H1 (cell line): ENCODE data around the gene RPGRIP1. TPM values are rescaled to one million over a fixed set of nuclear protein-coding genes. Genes with fewer than 3 reads are reported as not detected.

Source experiments
- CTCF ChIA-PET: fragments of 300-600 bp; sonication (Branson Sonifier 250); formaldehyde crosslinking; loops from one replicate; lab custom pipeline; 2021; ENCODE audit not compliant: partially characterized antibody; lab: Charles Lee
- POLR2A ChIA-PET: fragments of 300-600 bp; sonication (Branson Sonifier 250); formaldehyde crosslinking; loops from one replicate; lab custom pipeline; 2021; ENCODE audit warnings: inconsistent platforms; ENCODE audit not compliant: partially characterized antibody; lab: Charles Lee
- DNase-seq, 2 experiments: peaks; one replicate each; pipeline versions ENCODE4 v3.0.0 to v3.0.0-alpha.2; 2010 to 2022; ENCODE audit warnings: low spot score in 2 of 2, low read depth in 1 of 2, mixed read lengths in 1 of 2
- FAIRE-seq: peaks from 2 replicates; lab custom pipeline; 2011; peaks lifted over from hg19 to GRCh38; lab: Jason Lieb, UNC
- H2AFZ ChIP-seq: 2 replicates; pipeline ENCODE4 v1.8.1; 2012; ENCODE audit warnings: low read length, inconsistent platforms
- H2AK5ac ChIP-seq: 2 replicates; pipeline ENCODE4 v1.6.1; 2013; ENCODE audit warnings: low read depth, low read length
- H2BK120ac ChIP-seq: replicated peaks from 2 replicates; pipeline ENCODE3; 2013; ENCODE audit warnings: low read depth, low read length, inconsistent platforms
- H2BK12ac ChIP-seq: 2 replicates; pipeline ENCODE4 v1.6.1; 2013; ENCODE audit warnings: low read depth, low read length
- H2BK15ac ChIP-seq: 2 replicates; pipeline ENCODE4 v1.6.1; 2013; ENCODE audit warnings: low read length
- H2BK20ac ChIP-seq: 2 replicates; pipeline ENCODE4 v1.6.1; 2013; ENCODE audit warnings: low read length
- H2BK5ac ChIP-seq: 2 replicates; pipeline ENCODE4 v1.6.1; 2013; ENCODE audit warnings: low read depth, low read length
- H3K14ac ChIP-seq: 2 replicates; pipeline ENCODE4 v1.6.1; 2013; ENCODE audit warnings: inconsistent platforms; ENCODE audit not compliant: insufficient read length
- H3K18ac ChIP-seq: 2 replicates; pipeline ENCODE4 v1.6.1; 2013; ENCODE audit warnings: low read length; ENCODE audit errors: extremely low read depth
- H3K23ac ChIP-seq: 2 replicates; pipeline ENCODE4 v1.6.1; 2013; ENCODE audit warnings: inconsistent platforms; ENCODE audit not compliant: insufficient read length
- H3K23me2 ChIP-seq: 2 replicates; pipeline ENCODE4 v1.6.1; 2013; ENCODE audit warnings: low read depth, low read length
- H3K27ac ChIP-seq: 2 replicates; pipeline ENCODE4 v1.6.1; 2011; ENCODE audit warnings: low read depth, low read length, inconsistent platforms
- H3K27me3 ChIP-seq, 4 experiments: replicated peaks in 1 of 4; 1 replicate in 1 of 4; 2 replicates in 3 of 4; pipeline versions ENCODE4 v1.6.1 to v1.8.1; 2011 to 2013; ENCODE audit warnings: low read length in 3 of 4, mild to moderate bottlenecking in 3 of 4, inconsistent platforms in 2 of 4, mixed read lengths in 2 of 4, moderate library complexity in 1 of 4; ENCODE audit not compliant: control insufficient read depth in 3 of 4, insufficient read depth in 3 of 4; ENCODE audit errors: extremely low read depth in 1 of 4
- H3K36me3 ChIP-seq, 4 experiments: 2 replicates each; pipeline versions ENCODE4 v1.6.1 to v1.8.1; 2011 to 2013; ENCODE audit warnings: mild to moderate bottlenecking in 4 of 4, low read length in 3 of 4, moderate library complexity in 2 of 4, control low read depth in 1 of 4, inconsistent platforms in 1 of 4; ENCODE audit not compliant: insufficient read depth in 4 of 4, control insufficient read depth in 2 of 4
- H3K4ac ChIP-seq: replicated peaks from 2 replicates; pipeline ENCODE3; 2013; ENCODE audit warnings: low read length, low read depth, mixed read lengths, inconsistent platforms; ENCODE audit not compliant: insufficient read length
- H3K4me1 ChIP-seq, 4 experiments: replicated peaks in 1 of 4; 1 replicate in 1 of 4; 2 replicates in 3 of 4; pipeline versions ENCODE4 v1.6.1 to v1.8.1; 2011 to 2013; ENCODE audit warnings: low read length in 3 of 4, inconsistent platforms in 2 of 4, mixed read lengths in 1 of 4; ENCODE audit not compliant: insufficient read depth in 4 of 4, control insufficient read depth in 3 of 4
- H3K4me2 ChIP-seq, 2 experiments: 2 replicates each; pipeline versions ENCODE4 v1.6.1 to v1.8.1; 2011 to 2013; ENCODE audit warnings: low read depth in 2 of 2, low read length in 2 of 2, control low read depth in 1 of 2, inconsistent platforms in 1 of 2, mild to moderate bottlenecking in 1 of 2; ENCODE audit not compliant: insufficient read depth in 1 of 2
- H3K4me3 ChIP-seq, 4 experiments: fragments of 200-600, 300-600 bp in 1 of 4; sonication (generic), shearing (Covaris generic), sonication (Bioruptor Twin) in 1 of 4; 2 replicates each; pipeline versions ENCODE4 v1.5.1 to v1.8.1; 2011 to 2016; ENCODE audit warnings: low read length in 4 of 4, low read depth in 3 of 4, control low read depth in 2 of 4, inconsistent platforms in 2 of 4, mild to moderate bottlenecking in 2 of 4, mixed read lengths in 1 of 4, moderate library complexity in 1 of 4; ENCODE audit not compliant: insufficient read depth in 2 of 4; ENCODE audit errors: extremely low read depth in 1 of 4
- H3K56ac ChIP-seq: replicated peaks from 2 replicates; pipeline ENCODE3; 2013; ENCODE audit warnings: low read depth, mild to moderate bottlenecking, mixed read lengths, low read length, inconsistent platforms; ENCODE audit not compliant: insufficient read length
- H3K79me1 ChIP-seq: 2 replicates; pipeline ENCODE4 v1.6.1; 2013; ENCODE audit warnings: low read depth, low read length, control low read depth
- H3K79me2 ChIP-seq, 2 experiments: 2 replicates each; pipeline versions ENCODE4 v1.6.1 to v1.8.1; 2012 to 2013; ENCODE audit warnings: low read length in 2 of 2, mild to moderate bottlenecking in 2 of 2, inconsistent platforms in 1 of 2; ENCODE audit not compliant: insufficient read depth in 2 of 2, control insufficient read depth in 1 of 2
- H3K9ac ChIP-seq, 4 experiments: replicated peaks in 1 of 4; 1 replicate in 1 of 4; 2 replicates in 3 of 4; pipeline versions ENCODE4 v1.6.1 to v1.8.1; 2011 to 2013; ENCODE audit warnings: low read depth in 3 of 4, low read length in 3 of 4, control low read depth in 2 of 4, mild to moderate bottlenecking in 2 of 4, moderate library complexity in 2 of 4, inconsistent platforms in 1 of 4; ENCODE audit errors: extremely low read depth in 1 of 4
- H3K9me3 ChIP-seq, 2 experiments: 2 replicates each; pipeline versions ENCODE4 v1.6.1 to v1.8.1; 2012 to 2013; ENCODE audit warnings: mild to moderate bottlenecking in 2 of 2, moderate library complexity in 2 of 2, control low read depth in 1 of 2, inconsistent platforms in 1 of 2, low read depth in 1 of 2, low read length in 1 of 2, mixed read lengths in 1 of 2; ENCODE audit not compliant: insufficient read depth in 2 of 2
- H4K20me1 ChIP-seq, 2 experiments: replicated peaks in 1 of 2; 2 replicates each; pipeline versions ENCODE3 to v1.8.1; 2011 to 2013; ENCODE audit warnings: inconsistent platforms in 2 of 2, low read length in 2 of 2, mild to moderate bottlenecking in 1 of 2; ENCODE audit not compliant: insufficient read depth in 2 of 2, control insufficient read depth in 1 of 2
- H4K5ac ChIP-seq: 2 replicates; pipeline ENCODE4 v1.6.1; 2013; ENCODE audit warnings: low read length, low read depth, mixed read lengths, inconsistent platforms; ENCODE audit not compliant: insufficient read length
- H4K8ac ChIP-seq: 2 replicates; pipeline ENCODE4 v1.8.0; 2013; ENCODE audit warnings: mild to moderate bottlenecking, moderate library complexity, low read length, inconsistent platforms; ENCODE audit not compliant: insufficient read depth; ENCODE audit errors: extremely low read depth
- H4K91ac ChIP-seq: replicated peaks from 2 replicates; pipeline ENCODE3; 2013; ENCODE audit warnings: low read length, mixed read lengths, inconsistent platforms; ENCODE audit not compliant: insufficient read length
- JUN ChIP-seq: IDR thresholded peaks from 2 replicates; pipeline ENCODE4 v1.6.1; 2011; ENCODE audit warnings: low read depth, mild to moderate bottlenecking, improper control_type of control experiment, low read length
- POLR2A ChIP-seq, 2 experiments: IDR thresholded peaks; 1 replicate in 1 of 2; 2 replicates in 1 of 2; pipeline ENCODE4 v1.6.1; 2011; ENCODE audit warnings: low read depth in 2 of 2, low read length in 2 of 2, mild to moderate bottlenecking in 2 of 2; ENCODE audit errors: control extremely low read depth in 1 of 2
- WGBS, 2 experiments: shearing (Covaris generic) in 1 of 2; methylation state at CpG; one replicate each; pipeline versions ENCODE4 v1.1.6 to v1.1.7; 2013 to 2015; ENCODE audit warnings: low lambda C conversion rate in 2 of 2, mixed read lengths in 2 of 2, inconsistent platforms in 1 of 2, low coverage in 1 of 2, missing lambda C conversion rate in 1 of 2; ENCODE audit not compliant: insufficient replicate concordance in 2 of 2, insufficient coverage in 1 of 2, insufficient read length in 1 of 2; ENCODE audit errors: extremely low coverage in 1 of 2, missing lambda C conversion rate in 1 of 2; 5-methylcytosine and 5-hydroxymethylcytosine counted together
- polyA plus RNA-seq, 7 experiments: library from polyadenylated mRNA; depleted of rRNA in 3 of 7; stranded (reverse) in 5 of 7; unstranded in 2 of 7; fragments of >200 nt in 5 of 7; fragments of 200-250 nt in 2 of 7; gene quantifications; 1 replicate in 5 of 7; 2 replicates in 1 of 7; 4 replicates in 1 of 7; pipeline versions ENCODE4 v1.2.1 to v1.2.3, GENCODE V29; 2011 to 2013; ENCODE audit warnings: missing spikeins in 2 of 7, mixed read lengths in 2 of 7
- total RNA-seq: library from RNA; stranded (reverse); fragmentation: NEBNext Ultra II Directional; extraction: Animal tissue kit (Norgen Biotek cat#: 25700); gene quantifications from 2 replicates; pipeline ENCODE4 v1.2.1, GENCODE V29; 2021

Gene RPGRIP1
- total and polyA plus RNA-seq, 2 of the 8 experiments (the other 6 are each of a cell fraction or from before 2014, with no cell fraction given): 0.36 to 0.65 TPM

- Histone ChIP-seq H2BK120ac (no peak overlapping the region), H3K4me1 (no peaks in the 10 kb centered on the region), H3K27me3 (no peaks in the 10 kb centered on the region), H3K23me2 (no peaks in the 10 kb centered on the region), H3K4ac (no peak overlapping the region), H3K4me2 (no peak overlapping the region), H3K27ac (no peak overlapping the region), H3K14ac (no peak overlapping the region), H4K5ac (no peak overlapping the region), H2BK20ac (no peak overlapping the region), H2AFZ (no peak overlapping the region), H3K9ac (no peak overlapping the region), H3K9me3 (no peaks in the 10 kb centered on the region), H3K79me1 (no peaks in the 10 kb centered on the region), H4K8ac (no peak overlapping the region; the same call in 1 of the 2 replicates), H3K18ac (no peak overlapping the region), H3K36me3 (peaks cover 10 to 90% (median 32%) of the 10 kb centered on the region in 4 experiments), H2BK15ac (no peak overlapping the region), H4K91ac (no peak overlapping the region), H2BK5ac (no peak overlapping the region), H3K4me3 (no peak overlapping the region), H3K79me2 (peaks cover 50 to 100% of the 10 kb centered on the region in 2 experiments), H2AK5ac (no peak overlapping the region), H3K56ac (no peak overlapping the region), H2BK12ac (no peak overlapping the region), H3K23ac (no peak overlapping the region), H4K20me1 (peaks cover 21 to 47% of the 10 kb centered on the region in 2 experiments)
- TF ChIP-seq JUN (no peak), POLR2A (IDR thresholded peaks at IDR 0.05; ENCODE audit: control extremely low read depth in 1 of 2, low read depth in 2 of 2, low read length in 2 of 2) (0 out of 3 replicates have a peak, but pooled peaks of 1 of the 2 experiments have one; percentile 11)
- CTCF ChIA-PET: no interaction called here
- 83% methylated on average over 8 of the region's 8 CpGs; no CpG with 5 or more reads in 1 of the 2 experiments for WGBS, 2 experiments
- POLR2A ChIA-PET: interaction anchor here (0.6 to 24.2 kb wide), 5 partner anchors 9 to 135 kb away, joined by 3 to 836 read pairs (median 3); partner anchors contain the start of gene SUPT16H
- no peak for DNase-seq
- no peak for FAIRE-seq
Observed at GRCh38 chr14:21248739-21249411, 31.0 kb upstream of the RPGRIP1 start.
